IMR-90 (cell line): ENCODE data around the gene FARP1. TPM values are rescaled to one million over a fixed set of nuclear protein-coding genes. Genes with fewer than 3 reads are reported as not detected.

Experiments used
- ATAC-seq: fragments of 200-7000 bp; cut with Tn5 transposase; 2 replicates; pipeline ENCODE4 v1.9.1; 2020; ENCODE audit warnings: low read depth, mild to moderate bottlenecking, moderate library complexity
- BruUV-seq: library from RNA; stranded (reverse); fragments of 400-500 nt; replicated peaks from 2 replicates; lab custom pipeline; 2021; lab: Mats Ljungman, UMichigan
- CTCF ChIA-PET: fragments of 300-600 bp; formaldehyde crosslinking; extraction: SDS; loops from one replicate; lab custom pipeline; 2021; ENCODE audit warnings: antibody characterized with exemption; lab: Yijun Ruan, JAX
- POLR2A ChIA-PET: fragments of 300-600 bp; sonication (Branson Sonifier 250); formaldehyde crosslinking; loops from one replicate; lab custom pipeline; 2022; ENCODE audit warnings: antibody characterized with exemption; ENCODE audit not compliant: unreplicated experiment; lab: Charles Lee
- DNase-seq: peaks from one replicate; pipeline ENCODE4 v3.0.0; 2013
- H2AFZ ChIP-seq: replicated peaks from 2 replicates; pipeline ENCODE3; 2013; ENCODE audit warnings: low read length, mild to moderate bottlenecking; ENCODE audit not compliant: poor library complexity
- H2AK5ac ChIP-seq: 2 replicates; pipeline ENCODE4 v1.6.1; 2013; ENCODE audit warnings: low read depth, low read length, inconsistent platforms
- H2AK9ac ChIP-seq: replicated peaks from 2 replicates; pipeline ENCODE3; 2013; ENCODE audit warnings: mild to moderate bottlenecking, low read depth, low read length, moderate library complexity; ENCODE audit not compliant: poor library complexity
- H2BK120ac ChIP-seq: 2 replicates; pipeline ENCODE4 v1.6.1; 2013; ENCODE audit warnings: low read depth, low read length, inconsistent platforms
- H2BK15ac ChIP-seq: 3 replicates; pipeline ENCODE4 v1.6.1; 2013; ENCODE audit warnings: low read depth, low read length, inconsistent platforms
- H2BK20ac ChIP-seq: 2 replicates; pipeline ENCODE4 v1.6.1; 2013; ENCODE audit warnings: low read depth, mild to moderate bottlenecking, inconsistent platforms, low read length, moderate library complexity
- H2BK5ac ChIP-seq: 2 replicates; pipeline ENCODE4 v1.6.1; 2013; ENCODE audit warnings: mild to moderate bottlenecking, low read depth, low read length, inconsistent platforms; ENCODE audit not compliant: poor library complexity, severe bottlenecking
- H3K14ac ChIP-seq: replicated peaks from 2 replicates; pipeline ENCODE4 v1.6.1; 2013; ENCODE audit warnings: low read depth, low read length, inconsistent platforms
- H3K18ac ChIP-seq: 2 replicates; pipeline ENCODE4 v1.6.1; 2013; ENCODE audit warnings: low read depth, low read length, control low read depth
- H3K23ac ChIP-seq: 2 replicates; pipeline ENCODE4 v1.6.1; 2013; ENCODE audit warnings: low read depth, low read length, inconsistent platforms
- H3K27ac ChIP-seq: 2 replicates; pipeline ENCODE4 v1.5.1; 2013; ENCODE audit warnings: mild to moderate bottlenecking, control low read depth, low read length; ENCODE audit not compliant: insufficient read depth
- H3K27me3 ChIP-seq: 2 replicates; pipeline ENCODE4 v1.6.1; 2013; ENCODE audit warnings: low read length; ENCODE audit not compliant: control insufficient read depth, insufficient read depth
- H3K36me3 ChIP-seq: 2 replicates; pipeline ENCODE4 v1.6.1; 2013; ENCODE audit warnings: low read length, mixed read lengths; ENCODE audit not compliant: control insufficient read depth, insufficient read depth
- H3K4ac ChIP-seq: 2 replicates; pipeline ENCODE4 v1.6.1; 2013; ENCODE audit warnings: low read depth, low read length, inconsistent platforms
- H3K4me1 ChIP-seq: 2 replicates; pipeline ENCODE4 v1.6.1; 2013; ENCODE audit warnings: low read length, mixed read lengths; ENCODE audit not compliant: control insufficient read depth, insufficient read depth
- H3K4me2 ChIP-seq: 2 replicates; pipeline ENCODE4 v1.6.1; 2013; ENCODE audit warnings: low read depth, mild to moderate bottlenecking, control low read depth, low read length, moderate library complexity
- H3K4me3 ChIP-seq: 2 replicates; pipeline ENCODE4 v1.5.1; 2013; ENCODE audit warnings: low read depth, mild to moderate bottlenecking, control low read depth, low read length, moderate library complexity; ENCODE audit not compliant: insufficient read depth
- H3K56ac ChIP-seq: 2 replicates; pipeline ENCODE4 v1.6.1; 2013; ENCODE audit warnings: low read length, inconsistent platforms; ENCODE audit not compliant: insufficient read depth; ENCODE audit errors: extremely low read depth
- H3K79me1 ChIP-seq, 2 experiments: 2 replicates each; pipeline ENCODE4 v1.6.1; 2013; ENCODE audit warnings: low read length in 2 of 2, inconsistent platforms in 1 of 2, low read depth in 1 of 2
- H3K9ac ChIP-seq: 2 replicates; pipeline ENCODE4 v1.6.1; 2013; ENCODE audit warnings: low read depth, low read length, control low read depth
- H3K9me1 ChIP-seq: 2 replicates; pipeline ENCODE4 v1.6.1; 2013; ENCODE audit warnings: low read length, inconsistent platforms; ENCODE audit not compliant: insufficient read depth
- H3K9me3 ChIP-seq: 2 replicates; pipeline ENCODE4 v1.6.1; 2013; ENCODE audit warnings: low read length; ENCODE audit not compliant: control insufficient read depth, insufficient read depth
- H4K20me1 ChIP-seq: 2 replicates; pipeline ENCODE4 v1.6.1; 2013; ENCODE audit warnings: low read length, inconsistent platforms; ENCODE audit not compliant: insufficient read depth
- H4K5ac ChIP-seq: 2 replicates; pipeline ENCODE4 v1.6.1; 2013; ENCODE audit warnings: mild to moderate bottlenecking, low read depth, low read length, control low read depth
- H4K8ac ChIP-seq, 2 experiments: 2 replicates each; pipeline ENCODE4 v1.6.1; 2013; ENCODE audit warnings: low read depth in 2 of 2, low read length in 2 of 2, control low read depth in 1 of 2, inconsistent platforms in 1 of 2
- H4K91ac ChIP-seq: 2 replicates; pipeline ENCODE4 v1.6.1; 2013; ENCODE audit warnings: low read depth, low read length, inconsistent platforms; ENCODE audit not compliant: insufficient read depth
- BHLHE40 ChIP-seq: fragments of 150-350 bp; IDR thresholded peaks from 2 replicates; pipeline ENCODE4 v1.6.1; 2016; ENCODE audit warnings: mild to moderate bottlenecking, low read depth, low read length
- CHD1 ChIP-seq: IDR thresholded peaks from 2 replicates; pipeline ENCODE4 v1.6.1; 2012; ENCODE audit warnings: low read depth, low read length, improper control_type of control experiment
- SMC3 ChIP-seq: fragments of 150-350 bp; IDR thresholded peaks from 2 replicates; pipeline ENCODE4 v1.6.1; 2016; ENCODE audit warnings: low read depth, mild to moderate bottlenecking, antibody characterized with exemption, low read length, moderate library complexity
- WGBS, 2 experiments: methylation state at CpG; one replicate each; pipeline versions ENCODE4 v1.1.5 to v1.1.7; 2013; ENCODE audit warnings: missing lambda C conversion rate in 2 of 2; ENCODE audit not compliant: insufficient read length in 1 of 2; ENCODE audit errors: extremely low coverage in 2 of 2; 5-methylcytosine and 5-hydroxymethylcytosine counted together
- dilution Hi-C: fragments of 300-500 bp; cut with HindIII; formaldehyde crosslinking; loops from one replicate; pipeline ENCODE4 v1.14.3; 2018; ENCODE audit warnings: low sequenced_read_pairs; ENCODE audit not compliant: unreplicated experiment
- in situ Hi-C: fragments of 300-500 bp; cut with MboI; formaldehyde crosslinking; loops from 3 replicates; pipeline ENCODE4 v1.14.3; 2019; ENCODE audit warnings: low sequenced_read_pairs, inconsistent platforms, mixed read lengths
- intact Hi-C: fragments of 100-400 bp; cut with micrococcal nuclease; formaldehyde crosslinking; loops from 2 replicates; pipeline ENCODE4 v1.10.0; 2022
- polyA plus RNA-seq, 3 experiments: library from polyadenylated mRNA; depleted of rRNA; stranded (reverse); fragments of >200 nt; gene quantifications; 2 replicates each; pipeline ENCODE4 v1.2.3, GENCODE V29; 2012; ENCODE audit warnings: low replicate concordance in 1 of 3
- total RNA-seq: library from RNA; depleted of rRNA; stranded (reverse); fragments of >200 nt; gene quantifications from 2 replicates; pipeline ENCODE4 v1.2.3, GENCODE V29; 2012

The FARP1 gene
- total and polyA plus RNA-seq, 2 of the 4 experiments (the other 2 are of a cell fraction) = 39.6 to 57.0 TPM

GRCh38 chr13:98452851-98453843, 310.3 kb downstream of the FARP1 start:
- dilution Hi-C loops (loop anchor here (25.0 kb wide), 1 partner anchor 209 kb away; no protein-coding TSS in a partner anchor), in situ Hi-C loops (loop anchor here (10.0 kb wide), 1 partner anchor 382 kb away; no protein-coding TSS in a partner anchor), intact Hi-C loops (loop anchor here (2.0 kb wide), 1 partner anchor 220 kb away; no protein-coding TSS in a partner anchor)
- peak overlapping the region in 1 of 2 experiments; percentile 20; a peak in 1 of 4 replicates for H4K8ac ChIP-seq
- no TSS peak for BruUV-seq
- H3K4me3 ChIP-seq = no peak overlapping the region
- H2BK15ac ChIP-seq = no peak overlapping the region
- H2AK5ac ChIP-seq = no peak overlapping the region
- no peak overlapping the region for H2AFZ ChIP-seq
- H3K79me1 ChIP-seq = peaks cover 13 to 72% of the 10 kb centered on the region in 2 experiments; a peak in 3 of 4 replicates
- H3K23ac ChIP-seq = 0 out of 2 replicates have a peak overlapping the region, but pooled peaks have one; percentile 37
- peaks cover 43% of the 10 kb centered on the region for H3K36me3 ChIP-seq
- peaks cover 29% of the 10 kb centered on the region for H4K20me1 ChIP-seq
- H3K9me1 ChIP-seq = peaks cover 17% of the 10 kb centered on the region
- H3K4ac ChIP-seq = no peak overlapping the region
- no peak overlapping the region for H3K56ac ChIP-seq
- DNase-seq (no peak), ATAC-seq (no peak)
- H2BK20ac ChIP-seq = no peak overlapping the region
- no peak overlapping the region for H2AK9ac ChIP-seq
- H4K91ac ChIP-seq = no peak overlapping the region
- no peak overlapping the region for H3K4me2 ChIP-seq
- H3K27ac ChIP-seq = no peak overlapping the region
- CTCF ChIA-PET = no interaction called here
- no peak overlapping the region for H3K9ac ChIP-seq
- POLR2A ChIA-PET = no interaction called here
- peaks cover 14% of the 10 kb centered on the region for H3K4me1 ChIP-seq
- H3K27me3 ChIP-seq = no peaks in the 10 kb centered on the region
- H2BK120ac ChIP-seq = no peak overlapping the region
- TF ChIP-seq SMC3 = no peak
- TF ChIP-seq CHD1 = no peak
- no peak for TF ChIP-seq BHLHE40
- no peak overlapping the region for H3K18ac ChIP-seq
- H3K9me3 ChIP-seq = no peaks in the 10 kb centered on the region
- H3K14ac ChIP-seq = 0 out of 2 replicates have a peak overlapping the region, but pooled peaks have one; percentile 31
- H2BK5ac ChIP-seq = no peak overlapping the region
- WGBS, 2 experiments = no CpG with 5 or more reads among the region's 15 CpGs
- H4K5ac ChIP-seq = no peak overlapping the region
